B cell (primary cell): Measurements from ENCODE around the gene CALN1. TPM values are rescaled to one million over a fixed set of nuclear protein-coding genes. Genes with fewer than 3 reads are reported as not detected.

Experiments
- ATAC-seq: fragments of 200-7000 bp; cut with Tn5 transposase; one replicate; pipeline ENCODE4 v1.10.0; 2021; ENCODE audit warnings: low read depth, mild to moderate bottlenecking, moderate number of reproducible peaks, moderate library complexity
- CTCF ChIA-PET: fragments of 350-600 bp; sonication (Branson Sonifier 250); formaldehyde crosslinking; loops from one replicate; lab custom pipeline; 2021; ENCODE audit warnings: antibody characterized with exemption, inconsistent platforms; lab: Charles Lee
- POLR2A ChIA-PET: fragments of 350-600 bp; sonication (Branson Sonifier 250); formaldehyde crosslinking; loops from one replicate; lab custom pipeline; 2021; ENCODE audit warnings: antibody characterized with exemption; lab: Charles Lee
- DNase-seq: peaks from one replicate; pipeline ENCODE4 v3.0.0; 2013
- H2AFZ ChIP-seq: 2 replicates; pipeline ENCODE4 v1.6.1; 2012; ENCODE audit warnings: mild to moderate bottlenecking, low read depth, low read length; ENCODE audit not compliant: insufficient read depth, poor library complexity, severe bottlenecking
- H3K27ac ChIP-seq, 2 donors: 1 replicate in 1 of 2; 2 replicates in 1 of 2; pipeline ENCODE4 v1.5.1; 2012 to 2013; ENCODE audit warnings: low read length in 2 of 2, mild to moderate bottlenecking in 2 of 2, moderate library complexity in 1 of 2
- H3K27me3 ChIP-seq, 4 experiments: fragments of 200-600 bp in 1 of 4; sonication (generic) in 1 of 4; replicated peaks in 1 of 4; 1 replicate in 2 of 4; 2 replicates in 2 of 4; pipeline versions ENCODE4 v1.6.1 to v1.7.0; 2013 to 2016; ENCODE audit warnings: low read length in 3 of 4, mild to moderate bottlenecking in 2 of 4, mixed read lengths in 1 of 4, moderate library complexity in 1 of 4; ENCODE audit not compliant: insufficient read depth in 4 of 4, control insufficient read depth in 3 of 4; ENCODE audit errors: control extremely low read depth in 1 of 4
- H3K36me3 ChIP-seq, 2 experiments: replicated peaks in 1 of 2; 1 replicate in 1 of 2; 2 replicates in 1 of 2; pipeline versions ENCODE4 v1.6.1 to v1.7.1; 2013; ENCODE audit warnings: low read length in 1 of 2; ENCODE audit not compliant: insufficient read depth in 2 of 2, control insufficient read depth in 1 of 2; ENCODE audit errors: control extremely low read depth in 1 of 2, extremely low read depth in 1 of 2
- H3K4me1 ChIP-seq, 2 donors: fragments of 200-600 bp in 1 of 2; sonication (generic) in 1 of 2; 1 replicate in 1 of 2; 2 replicates in 1 of 2; pipeline versions ENCODE4 v1.5.1 to v1.6.1; 2013 to 2017; ENCODE audit warnings: low read length in 2 of 2; ENCODE audit not compliant: control insufficient read depth in 2 of 2, insufficient read depth in 2 of 2
- H3K4me2 ChIP-seq: replicated peaks from 2 replicates; pipeline ENCODE3; 2012; ENCODE audit warnings: mild to moderate bottlenecking, low read depth, low read length; ENCODE audit not compliant: poor library complexity, severe bottlenecking
- H3K4me3 ChIP-seq, 5 experiments: fragments of 200-600 bp in 1 of 5; sonication (generic) in 1 of 5; 1 replicate in 3 of 5; 2 replicates in 2 of 5; pipeline versions ENCODE4 v1.5.1 to v1.7.0; 2011 to 2016; ENCODE audit warnings: low read length in 4 of 5, mild to moderate bottlenecking in 4 of 5, low read depth in 2 of 5, control low read depth in 1 of 5, moderate library complexity in 1 of 5; ENCODE audit not compliant: insufficient read depth in 1 of 5; ENCODE audit errors: control extremely low read depth in 1 of 5, extremely low read depth in 1 of 5
- H3K79me2 ChIP-seq: fragments of 200-600 bp; sonication (generic); one replicate; pipeline ENCODE4 v1.6.0; 2016; ENCODE audit warnings: low read length; ENCODE audit not compliant: control insufficient read depth, insufficient read depth
- H3K9ac ChIP-seq: fragments of 200-600 bp; sonication (generic); 2 replicates; pipeline ENCODE4 v1.6.1; 2017; ENCODE audit warnings: mild to moderate bottlenecking, low read length, moderate library complexity
- H3K9me3 ChIP-seq, 3 donors: one replicate each; pipeline versions ENCODE4 v1.6.1 to v1.7.1; 2013; ENCODE audit warnings: low read length in 2 of 3; ENCODE audit not compliant: control insufficient read depth in 2 of 3, insufficient read depth in 1 of 3; ENCODE audit errors: control extremely low read depth in 1 of 3
- H4K20me1 ChIP-seq: 2 replicates; pipeline ENCODE4 v1.6.0; 2012; ENCODE audit warnings: mild to moderate bottlenecking, low read length; ENCODE audit not compliant: insufficient read depth, control insufficient read depth, poor library complexity, severe bottlenecking
- H3K27ac Mint-ChIP-seq: one replicate; pipeline ENCODE4 v1.8.0; 2021; ENCODE audit warnings: mixed read lengths
- H3K27me3 Mint-ChIP-seq: one replicate; pipeline ENCODE4 v1.8.0; 2021; ENCODE audit warnings: mixed read lengths
- H3K4me1 Mint-ChIP-seq: one replicate; pipeline ENCODE4 v1.8.0; 2021; ENCODE audit warnings: mixed read lengths
- H3K4me3 Mint-ChIP-seq: one replicate; pipeline ENCODE4 v1.8.0; 2021; ENCODE audit warnings: mixed read lengths
- H3K9me3 Mint-ChIP-seq: one replicate; pipeline ENCODE4 v1.8.0; 2022; ENCODE audit warnings: mixed read lengths; ENCODE audit not compliant: insufficient read depth
- CTCF ChIP-seq: fragments of 200-600 bp; IDR thresholded peaks from one replicate; pipeline ENCODE4 v1.8.0; 2022; ENCODE audit warnings: antibody characterized with exemption, mild to moderate bottlenecking
- EZH2 ChIP-seq: IDR thresholded peaks from 2 replicates; pipeline ENCODE4 v1.6.1; 2012; ENCODE audit warnings: borderline replicate concordance, low read depth, mild to moderate bottlenecking, moderate library complexity, low read length; ENCODE audit not compliant: insufficient read depth, poor library complexity, severe bottlenecking
- WGBS: methylation state at CpG from one replicate; pipeline ENCODE4 v1.1.5; 2013; ENCODE audit warnings: missing lambda C conversion rate; ENCODE audit not compliant: insufficient coverage; 5-methylcytosine and 5-hydroxymethylcytosine counted together
- intact Hi-C: fragments of 100-400 bp; cut with micrococcal nuclease; formaldehyde crosslinking; loops from one replicate; pipeline ENCODE4 v1.10.0; 2022
- polyA plus RNA-seq: library from polyadenylated mRNA; depleted of rRNA; stranded (reverse); fragments of >200 nt; gene quantifications from 2 replicates; pipeline ENCODE4 v1.2.3, GENCODE V29; 2012
- total RNA-seq, 2 donors: library from RNA; stranded (reverse); fragments of 120-200 nt in 1 of 2; gene quantifications; 1 replicate in 1 of 2; 2 replicates in 1 of 2; pipeline versions ENCODE4 v1.2.3 to v1.2.4, GENCODE V29; 2013 to 2022

CALN1 gene
- total and polyA plus RNA-seq, 2 donors (not counting 1 experiment from before 2014, with no cell fraction given), result not detected

DNA sequence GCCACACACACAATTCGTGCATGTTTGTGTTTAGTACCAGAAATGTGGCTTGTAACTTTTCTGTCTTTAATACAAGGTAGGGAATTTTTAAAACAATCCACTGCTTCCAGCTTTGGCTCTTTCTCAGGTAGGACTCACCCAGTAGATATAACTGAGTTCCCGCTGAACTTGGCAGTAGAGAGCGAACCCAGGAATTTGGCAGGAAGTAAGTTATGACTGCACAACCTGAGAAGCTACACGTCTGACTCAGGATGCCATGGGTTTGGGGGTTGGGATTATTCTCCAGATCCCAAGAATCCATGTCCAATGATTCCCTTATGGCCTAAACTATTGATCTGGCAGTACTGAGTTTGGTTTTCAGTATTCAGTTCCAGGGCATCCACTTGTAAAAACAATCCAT is 499.7 kb downstream of the CALN1 start:
- Histone ChIP-seq H3K9me3 (peaks cover 0 to 3% (median 1%) of the 10 kb centered on the region in 3 donors), H3K27ac (no peak overlapping the region), H3K27me3 (no peaks in the 10 kb centered on the region), H3K4me1 (no peaks in the 10 kb centered on the region), H3K9ac (no peak overlapping the region), H3K36me3 (no peaks in the 10 kb centered on the region), H4K20me1 (no peaks in the 10 kb centered on the region), H3K4me2 (no peak overlapping the region), H3K4me3 (no peak overlapping the region), H2AFZ (no peak overlapping the region), H3K79me2 (no peaks in the 10 kb centered on the region)
- 100% methylated on average over 1 of the region's 4 CpGs for WGBS
- intact Hi-C loops, result no loop called here
- no peak overlapping the region for H3K27ac Mint-ChIP-seq
- POLR2A ChIA-PET, result no interaction called here
- no peak overlapping the region for H3K4me3 Mint-ChIP-seq
- no peak for DNase-seq
- H3K4me1 Mint-ChIP-seq, result no peaks in the 10 kb centered on the region
- no peak for ATAC-seq
- H3K9me3 Mint-ChIP-seq, result peaks cover 8% of the 10 kb centered on the region
- H3K27me3 Mint-ChIP-seq, result no peaks in the 10 kb centered on the region
- no peak for TF ChIP-seq CTCF
- TF ChIP-seq EZH2, result no peak
- CTCF ChIA-PET, result no interaction called here

- TF ChIP-seq CTCF (no peak), EZH2 (no peak)
- Mint-ChIP-seq H3K27ac (no peak overlapping the region), H3K4me3 (no peak overlapping the region), H3K27me3 (no peaks in the 10 kb centered on the region), H3K4me1 (no peaks in the 10 kb centered on the region), H3K9me3 (peaks cover 12% of the 10 kb centered on the region)
- no peak overlapping the region for H3K4me3 ChIP-seq
- no peaks in the 10 kb centered on the region for H3K4me1 ChIP-seq
- DNase-seq (no peak), ATAC-seq (no peak)
- no peaks in the 10 kb centered on the region for H4K20me1 ChIP-seq
- no peaks in the 10 kb centered on the region for H3K27me3 ChIP-seq
- 80% methylated on average over 1 of the region's 5 CpGs for WGBS
- no peaks in the 10 kb centered on the region for H3K36me3 ChIP-seq
- no peak overlapping the region for H3K4me2 ChIP-seq
- H3K9ac ChIP-seq, result no peak overlapping the region
- intact Hi-C loops, result no loop called here
- no peaks in the 10 kb centered on the region for H3K79me2 ChIP-seq
- CTCF ChIA-PET, result no interaction called here
- no peak overlapping the region for H2AFZ ChIP-seq
- POLR2A ChIA-PET, result no interaction called here
- H3K9me3 ChIP-seq, result peaks cover 1 to 5% (median 3%) of the 10 kb centered on the region in 3 donors
- H3K27ac ChIP-seq, result no peak overlapping the region
Measured at GRCh38 chr7:71911051-71911450, 501.1 kb downstream of the CALN1 start.
